CD4-positive, alpha-beta T cell treated with Interferon alpha-2 for 1 hour (primary cell): ENCODE measurements around the gene ZIM2.

Source experiments
- DNase-seq, 2 donors: peaks; one replicate each; pipeline ENCODE4 v3.0.0-alpha.2; 2020 to 2022

ZIM2 gene

GRCh38 chr19:56838909-56839651, 1.4 kb downstream of the ZIM2 start:
- DNase-seq, result peak; percentile 35 to 72

GRCh38 chr19:56838024-56838908, 2.3 kb downstream of the ZIM2 start:
- peak in 1 of 2 donors; percentile 12 for DNase-seq

GRCh38 chr19:56837492-56838023, 3.0 kb downstream of the ZIM2 start:
- DNase-seq, result no peak

GRCh38 chr19:56837004-56837403, 3.5 kb downstream of the ZIM2 start:
- no peak for DNase-seq

GRCh38 chr19:56836059-56836458, 4.5 kb downstream of the ZIM2 start:
- no peak for DNase-seq

GRCh38 chr19:56835401-56835800, 5.1 kb downstream of the ZIM2 start:
- no peak for DNase-seq

- DNase-seq, result no peak
Measured at GRCh38 chr19:56834564-56835375, 5.8 kb downstream of the ZIM2 start.

GRCh38 chr19:56832352-56832928, 8.1 kb downstream of the ZIM2 start:
- DNase-seq, result no peak

- DNase-seq, result no peak
Measured at GRCh38 chr19:56831255-56831654, 9.3 kb downstream of the ZIM2 start.

GRCh38 chr19:56829596-56829995, 10.9 kb downstream of the ZIM2 start:
- no peak for DNase-seq

- no peak for DNase-seq
Measured at GRCh38 chr19:56827708-56828107, 12.8 kb downstream of the ZIM2 start.

- DNase-seq, result no peak
Measured at GRCh38 chr19:56823956-56824355, 16.6 kb downstream of the ZIM2 start.

- no peak for DNase-seq
Measured at GRCh38 chr19:56823417-56823816, 17.1 kb downstream of the ZIM2 start.

GRCh38 chr19:56822755-56823154, 17.8 kb downstream of the ZIM2 start:
- DNase-seq, result no peak

GRCh38 chr19:56821675-56822074, 18.9 kb downstream of the ZIM2 start:
- no peak for DNase-seq

- no peak for DNase-seq
Measured at GRCh38 chr19:56821209-56821608, 19.3 kb downstream of the ZIM2 start.

- no peak for DNase-seq
Measured at GRCh38 chr19:56819166-56819565, 21.4 kb downstream of the ZIM2 start.

- DNase-seq, result no peak
Measured at GRCh38 chr19:56814656-56815055, 25.9 kb downstream of the ZIM2 start.

GRCh38 chr19:56813531-56813930, 27.0 kb downstream of the ZIM2 start:
- no peak for DNase-seq

- DNase-seq, result no peak
Measured at GRCh38 chr19:56811480-56811879, 29.0 kb downstream of the ZIM2 start.

- no peak for DNase-seq
Measured at GRCh38 chr19:56810260-56810659, 30.3 kb downstream of the ZIM2 start.

GRCh38 chr19:56808717-56809392, 31.7 kb downstream of the ZIM2 start:
- no peak for DNase-seq
